Measurements from ENCODE around the gene ATP10A. TPM values are rescaled to one million over a fixed set of nuclear protein-coding genes. Genes with fewer than 3 reads are reported as not detected.

Gene ATP10A
- total RNA-seq, 1 experiment from 2014 or later: 2.1 TPM

DNA sequence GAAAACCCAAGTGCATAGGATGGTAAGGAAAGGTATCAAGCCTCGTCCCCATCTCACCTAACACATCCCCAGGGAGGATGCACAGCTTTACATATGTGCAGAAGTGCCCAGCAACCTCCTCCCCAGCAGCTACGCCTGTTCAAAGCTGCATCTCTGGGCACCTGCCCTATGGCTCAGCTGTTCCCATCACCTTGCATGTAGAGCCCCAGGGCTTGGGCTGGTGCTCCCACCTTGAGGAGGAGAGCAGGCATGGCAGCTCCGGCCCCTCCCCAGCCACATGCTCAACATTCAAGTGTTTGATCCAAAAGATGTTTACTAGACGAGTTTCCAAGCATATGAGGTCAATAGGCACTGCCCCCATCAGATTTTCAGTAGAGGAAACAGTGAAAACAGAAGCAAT, 173.5 kb downstream of the ATP10A start:
- Mint-ChIP-seq H3K27me3 (ENCODE audit: low read depth) (no peaks in the 10 kb centered on the region), H3K27ac (no peak overlapping the region), H3K9me3 (no peaks in the 10 kb centered on the region), H3K4me1 (peaks cover 25% of the 10 kb centered on the region), H3K36me3 (no peaks in the 10 kb centered on the region), H3K4me3 (no peak overlapping the region)
- ChIA-PET POLR2A (no interaction called here), CTCF (interaction anchor here (0.7 to 4.2 kb wide), 23 partner anchors 14 to 244 kb away, joined by 3 to 110 read pairs (median 4); no protein-coding TSS in a partner anchor)
- TF ChIP-seq GTF2I (CRISPR knock-in tag; conservative IDR thresholded peaks at IDR 0.05) (no peak), AR (CRISPR knock-in tag; IDR thresholded peaks at IDR 0.05) (no peak), CTCF (IDR thresholded peaks at IDR 0.05) (no peak), JUN (CRISPR knock-in tag; IDR thresholded peaks at IDR 0.05) (no peak), ZNF263 (CRISPR knock-in tag; IDR thresholded peaks at IDR 0.05; ENCODE audit: low read depth) (no peak), HMGA2 (CRISPR knock-in tag; IDR thresholded peaks at IDR 0.05) (no peak), TEAD4 (CRISPR knock-in tag; IDR thresholded peaks at IDR 0.05) (no peak), SMAD4 (CRISPR knock-in tag; IDR thresholded peaks at IDR 0.05) (no peak), PRDM15 (CRISPR knock-in tag; IDR thresholded peaks at IDR 0.05) (no peak), GABPB1 (CRISPR knock-in tag; IDR thresholded peaks at IDR 0.05) (no peak), ATF1 (CRISPR knock-in tag; IDR thresholded peaks at IDR 0.05) (no peak), OVOL2 (CRISPR knock-in tag; IDR thresholded peaks at IDR 0.05; ENCODE audit: borderline replicate concordance) (no peak), RORB (CRISPR knock-in tag; IDR thresholded peaks at IDR 0.05) (no peak), ZNF671 (CRISPR knock-in tag; IDR thresholded peaks at IDR 0.05) (no peak)
- TF ChIP-seq, protein P1, sequence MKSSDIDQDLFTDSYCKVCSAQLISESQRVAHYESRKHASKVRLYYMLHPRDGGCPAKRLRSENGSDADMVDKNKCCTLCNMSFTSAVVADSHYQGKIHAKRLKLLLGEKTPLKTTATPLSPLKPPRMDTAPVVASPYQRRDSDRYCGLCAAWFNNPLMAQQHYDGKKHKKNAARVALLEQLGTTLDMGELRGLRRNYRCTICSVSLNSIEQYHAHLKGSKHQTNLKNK (CRISPR knock-in tag; IDR thresholded peaks at IDR 0.05): no peak
- TF ChIP-seq, protein P2, sequence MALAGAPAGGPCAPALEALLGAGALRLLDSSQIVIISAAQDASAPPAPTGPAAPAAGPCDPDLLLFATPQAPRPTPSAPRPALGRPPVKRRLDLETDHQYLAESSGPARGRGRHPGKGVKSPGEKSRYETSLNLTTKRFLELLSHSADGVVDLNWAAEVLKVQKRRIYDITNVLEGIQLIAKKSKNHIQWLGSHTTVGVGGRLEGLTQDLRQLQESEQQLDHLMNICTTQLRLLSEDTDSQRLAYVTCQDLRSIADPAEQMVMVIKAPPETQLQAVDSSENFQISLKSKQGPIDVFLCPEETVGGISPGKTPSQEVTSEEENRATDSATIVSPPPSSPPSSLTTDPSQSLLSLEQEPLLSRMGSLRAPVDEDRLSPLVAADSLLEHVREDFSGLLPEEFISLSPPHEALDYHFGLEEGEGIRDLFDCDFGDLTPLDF (CRISPR knock-in tag; IDR thresholded peaks at IDR 0.05): no peak
- TF ChIP-seq, protein P3, sequence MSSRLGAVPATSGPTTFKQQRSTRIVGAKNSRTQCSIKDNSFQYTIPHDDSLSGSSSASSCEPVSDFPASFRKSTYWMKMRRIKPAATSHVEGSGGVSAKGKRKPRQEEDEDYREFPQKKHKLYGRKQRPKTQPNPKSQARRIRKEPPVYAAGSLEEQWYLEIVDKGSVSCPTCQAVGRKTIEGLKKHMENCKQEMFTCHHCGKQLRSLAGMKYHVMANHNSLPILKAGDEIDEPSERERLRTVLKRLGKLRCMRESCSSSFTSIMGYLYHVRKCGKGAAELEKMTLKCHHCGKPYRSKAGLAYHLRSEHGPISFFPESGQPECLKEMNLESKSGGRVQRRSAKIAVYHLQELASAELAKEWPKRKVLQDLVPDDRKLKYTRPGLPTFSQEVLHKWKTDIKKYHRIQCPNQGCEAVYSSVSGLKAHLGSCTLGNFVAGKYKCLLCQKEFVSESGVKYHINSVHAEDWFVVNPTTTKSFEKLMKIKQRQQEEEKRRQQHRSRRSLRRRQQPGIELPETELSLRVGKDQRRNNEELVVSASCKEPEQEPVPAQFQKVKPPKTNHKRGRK (CRISPR knock-in tag; IDR thresholded peaks at IDR 0.05; ENCODE audit: borderline replicate concordance): no peak
- TF ChIP-seq, protein P4, sequence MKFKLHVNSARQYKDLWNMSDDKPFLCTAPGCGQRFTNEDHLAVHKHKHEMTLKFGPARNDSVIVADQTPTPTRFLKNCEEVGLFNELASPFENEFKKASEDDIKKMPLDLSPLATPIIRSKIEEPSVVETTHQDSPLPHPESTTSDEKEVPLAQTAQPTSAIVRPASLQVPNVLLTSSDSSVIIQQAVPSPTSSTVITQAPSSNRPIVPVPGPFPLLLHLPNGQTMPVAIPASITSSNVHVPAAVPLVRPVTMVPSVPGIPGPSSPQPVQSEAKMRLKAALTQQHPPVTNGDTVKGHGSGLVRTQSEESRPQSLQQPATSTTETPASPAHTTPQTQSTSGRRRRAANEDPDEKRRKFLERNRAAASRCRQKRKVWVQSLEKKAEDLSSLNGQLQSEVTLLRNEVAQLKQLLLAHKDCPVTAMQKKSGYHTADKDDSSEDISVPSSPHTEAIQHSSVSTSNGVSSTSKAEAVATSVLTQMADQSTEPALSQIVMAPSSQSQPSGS (CRISPR knock-in tag; IDR thresholded peaks at IDR 0.05; ENCODE audit: borderline replicate concordance, low read depth): no peak
- TF ChIP-seq, protein P5, sequence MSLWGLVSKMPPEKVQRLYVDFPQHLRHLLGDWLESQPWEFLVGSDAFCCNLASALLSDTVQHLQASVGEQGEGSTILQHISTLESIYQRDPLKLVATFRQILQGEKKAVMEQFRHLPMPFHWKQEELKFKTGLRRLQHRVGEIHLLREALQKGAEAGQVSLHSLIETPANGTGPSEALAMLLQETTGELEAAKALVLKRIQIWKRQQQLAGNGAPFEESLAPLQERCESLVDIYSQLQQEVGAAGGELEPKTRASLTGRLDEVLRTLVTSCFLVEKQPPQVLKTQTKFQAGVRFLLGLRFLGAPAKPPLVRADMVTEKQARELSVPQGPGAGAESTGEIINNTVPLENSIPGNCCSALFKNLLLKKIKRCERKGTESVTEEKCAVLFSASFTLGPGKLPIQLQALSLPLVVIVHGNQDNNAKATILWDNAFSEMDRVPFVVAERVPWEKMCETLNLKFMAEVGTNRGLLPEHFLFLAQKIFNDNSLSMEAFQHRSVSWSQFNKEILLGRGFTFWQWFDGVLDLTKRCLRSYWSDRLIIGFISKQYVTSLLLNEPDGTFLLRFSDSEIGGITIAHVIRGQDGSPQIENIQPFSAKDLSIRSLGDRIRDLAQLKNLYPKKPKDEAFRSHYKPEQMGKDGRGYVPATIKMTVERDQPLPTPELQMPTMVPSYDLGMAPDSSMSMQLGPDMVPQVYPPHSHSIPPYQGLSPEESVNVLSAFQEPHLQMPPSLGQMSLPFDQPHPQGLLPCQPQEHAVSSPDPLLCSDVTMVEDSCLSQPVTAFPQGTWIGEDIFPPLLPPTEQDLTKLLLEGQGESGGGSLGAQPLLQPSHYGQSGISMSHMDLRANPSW (CRISPR knock-in tag; conservative IDR thresholded peaks at IDR 0.05; ENCODE audit: low read depth): no peak
- ATAC-seq (peak; percentile 65), DNase-seq (ENCODE audit: low spot score) (peak; percentile 66)

All from WTC11 (cell line).